ENCODE results near the gene PFN3. TPM values are rescaled to one million over a fixed set of nuclear protein-coding genes. Genes with fewer than 3 reads are reported as not detected.

PFN3 gene
- total RNA-seq, 1 donor from 2014 or later = not detected

DNA sequence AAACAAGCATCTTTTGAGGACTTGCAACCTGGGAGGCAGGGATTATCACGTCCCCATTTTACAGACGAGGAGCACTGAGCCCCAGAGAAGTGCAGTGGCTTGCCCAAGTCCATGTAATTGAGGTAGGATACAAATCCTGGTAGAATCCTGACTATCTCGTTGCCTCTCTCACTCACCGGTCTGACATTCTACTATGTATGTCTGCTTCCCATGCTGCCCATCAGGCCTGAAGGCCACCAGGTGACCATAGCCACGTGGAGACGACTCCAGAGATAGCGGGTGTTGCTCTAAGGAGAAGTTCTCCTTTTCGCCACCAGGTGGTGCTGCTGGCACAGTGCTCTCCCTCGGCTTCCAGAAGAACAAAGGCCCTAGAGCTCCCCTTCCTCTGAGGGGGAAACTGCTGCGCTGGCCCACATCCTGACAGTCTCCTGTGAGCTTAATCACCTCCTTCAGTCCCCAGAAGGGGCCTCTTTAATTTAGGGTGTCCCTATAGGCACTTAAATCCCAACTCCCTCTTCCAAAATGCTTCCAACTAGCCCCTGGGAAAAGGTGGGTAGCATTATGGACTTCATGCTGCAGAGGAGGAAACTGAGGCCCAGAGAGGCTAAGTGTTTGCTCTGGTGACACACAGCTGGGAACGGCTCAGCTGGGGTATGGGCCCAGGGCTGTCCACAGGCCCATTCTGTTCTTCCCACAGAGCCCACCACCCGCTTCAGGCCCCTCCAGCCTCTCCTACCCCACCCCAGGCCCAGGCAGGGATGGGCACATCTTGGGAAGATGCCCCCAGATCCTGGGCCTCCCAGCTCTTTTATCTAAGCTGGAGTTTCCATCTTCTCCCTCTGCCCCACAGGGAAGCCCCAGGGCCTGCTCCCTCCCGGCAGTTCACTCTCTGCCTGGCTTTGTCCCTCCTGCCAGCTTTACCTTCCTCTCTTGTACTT is 9.8 kb downstream of the PFN3 start:
- H3K27me3 Mint-ChIP-seq (ENCODE audit: insufficient read depth) = peaks cover 3% of the 10 kb centered on the region
- H3K9me3 Mint-ChIP-seq = no peaks in the 10 kb centered on the region
- no peaks in the 10 kb centered on the region for H3K36me3 Mint-ChIP-seq (ENCODE audit: low read depth)
- peak overlapping the region; percentile 5 for H3K4me3 Mint-ChIP-seq
- DNase-seq (ENCODE audit: low spot score) = peak; percentile 80
- peaks cover 34% of the 10 kb centered on the region for H3K4me1 Mint-ChIP-seq (ENCODE audit: low read depth)
- H3K27ac Mint-ChIP-seq = peak overlapping the region; percentile 65
- intact Hi-C loops (cut with micrococcal nuclease) = loop anchor here (1.0 kb wide), 7 partner anchors 13 to 111 kb away; partner anchors contain the start of gene PRR7

DNA sequence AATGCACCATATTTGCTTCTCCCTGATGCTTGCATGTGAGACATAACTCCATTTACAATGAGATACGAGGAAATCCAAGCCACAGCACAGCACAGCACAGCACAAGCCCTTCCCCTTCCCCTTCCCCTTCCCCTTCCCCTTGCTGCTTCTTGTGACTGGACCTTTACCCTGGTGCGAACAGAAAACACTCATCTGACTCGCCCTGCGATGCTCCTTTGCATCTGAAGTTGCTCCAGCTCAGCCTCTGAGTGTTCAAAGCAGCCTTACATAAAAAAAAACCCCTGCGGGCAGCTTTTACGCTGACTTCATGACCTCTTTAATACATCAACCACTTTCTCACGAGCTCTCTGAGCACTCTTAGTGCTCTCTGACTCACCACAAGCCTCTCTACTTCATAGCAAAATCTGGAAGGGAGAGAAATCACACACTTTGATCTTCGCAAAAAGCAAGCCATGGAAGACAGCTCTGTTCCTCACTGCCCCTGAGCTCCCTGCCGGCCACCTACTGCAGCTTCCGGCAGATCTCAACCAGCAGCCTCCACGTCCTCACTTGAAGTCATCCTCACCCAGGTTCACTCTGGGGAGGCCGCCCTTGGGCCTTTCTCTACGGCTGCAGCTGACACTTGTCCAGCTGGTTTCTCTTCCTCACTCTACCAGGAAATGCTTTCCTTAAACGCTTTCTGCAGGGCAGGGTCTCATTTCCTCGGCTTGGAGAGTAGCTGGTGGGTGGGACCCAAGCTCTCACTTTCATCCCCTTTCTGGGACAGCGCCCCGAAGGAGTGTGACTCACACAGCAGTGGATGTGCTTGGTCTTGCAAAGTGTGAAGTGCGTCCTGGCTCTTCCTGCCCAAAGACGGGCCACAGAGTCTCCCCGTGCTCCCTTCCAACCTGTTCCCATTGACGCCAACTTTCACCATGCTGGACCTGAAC is 11.0 kb downstream of the PFN3 start:
- Mint-ChIP-seq H3K4me3 (peak overlapping the region; percentile 0), H3K36me3 (ENCODE audit: low read depth) (no peaks in the 10 kb centered on the region), H3K27me3 (ENCODE audit: insufficient read depth) (peaks cover 8% of the 10 kb centered on the region), H3K27ac (peak overlapping the region; percentile 10), H3K4me1 (ENCODE audit: low read depth) (peaks cover 34% of the 10 kb centered on the region), H3K9me3 (no peaks in the 10 kb centered on the region)
- peak; percentile 34 for DNase-seq (ENCODE audit: low spot score)
- intact Hi-C loops (cut with micrococcal nuclease) = loop anchor here (1.0 kb wide), 8 partner anchors 14 to 112 kb away; partner anchors contain the start of genes PDLIM7 and PRR7

DNA sequence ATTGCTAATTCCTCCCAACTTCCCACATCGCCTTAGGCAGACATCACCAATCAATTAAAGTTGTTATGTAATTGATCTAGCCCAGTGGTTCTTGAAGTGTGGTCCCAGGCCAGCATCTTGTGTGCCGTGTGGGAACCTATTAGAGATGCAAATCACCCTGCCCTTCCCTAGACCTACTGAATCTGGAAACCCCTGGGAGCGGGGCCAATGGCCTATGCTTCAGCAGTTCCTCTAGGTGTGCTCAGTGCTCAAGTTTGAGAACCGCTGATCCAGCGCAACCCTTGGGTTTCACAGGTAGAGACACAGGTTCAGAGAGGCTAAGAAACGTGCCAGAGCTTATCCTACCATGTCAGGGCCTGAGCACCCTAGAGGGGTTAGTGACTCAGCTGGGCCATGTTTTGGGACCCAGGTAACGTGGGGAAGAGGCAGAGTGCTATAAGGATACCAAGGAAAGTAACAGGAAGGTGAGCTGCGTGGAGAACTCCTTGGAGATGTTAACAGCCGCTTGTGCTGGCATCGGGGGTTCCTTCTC is 11.9 kb downstream of the PFN3 start:
- H3K4me1 Mint-ChIP-seq (ENCODE audit: low read depth) = peaks cover 34% of the 10 kb centered on the region
- no peak overlapping the region for H3K4me3 Mint-ChIP-seq

DNA sequence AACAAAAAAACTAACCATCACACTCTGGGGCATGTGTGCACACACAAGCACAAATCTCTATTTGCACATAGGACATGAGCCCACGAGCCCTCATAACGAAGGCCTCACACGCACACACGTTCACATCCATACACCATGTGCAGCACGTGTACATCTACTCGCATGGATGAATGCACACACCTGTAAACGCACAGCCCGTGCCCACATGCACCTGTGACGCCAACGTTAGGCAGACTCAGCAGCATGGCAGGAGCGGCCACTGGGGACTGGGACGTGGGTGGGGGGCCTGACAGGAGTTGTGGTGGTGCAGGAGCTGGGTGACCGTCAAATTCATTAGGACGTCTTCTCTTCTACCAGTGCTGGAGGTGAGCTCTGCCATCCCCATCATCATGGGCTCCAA is 13.1 kb downstream of the PFN3 start:
- no peak overlapping the region for H3K27ac Mint-ChIP-seq
- H3K36me3 Mint-ChIP-seq (ENCODE audit: low read depth) = no peaks in the 10 kb centered on the region
- intact Hi-C loops (cut with micrococcal nuclease) = no loop called here
- DNase-seq (ENCODE audit: low spot score) = no peak
- peaks cover 36% of the 10 kb centered on the region for H3K4me1 Mint-ChIP-seq (ENCODE audit: low read depth)
- peaks cover 13% of the 10 kb centered on the region for H3K27me3 Mint-ChIP-seq (ENCODE audit: insufficient read depth)
- no peak overlapping the region for H3K4me3 Mint-ChIP-seq
- no peaks in the 10 kb centered on the region for H3K9me3 Mint-ChIP-seq

More for the DNA sequence above, 11.9 kb downstream of the PFN3 start:
- Mint-ChIP-seq H3K36me3 (ENCODE audit: low read depth) (no peaks in the 10 kb centered on the region), H3K27ac (no peak overlapping the region), H3K9me3 (no peaks in the 10 kb centered on the region), H3K27me3 (ENCODE audit: insufficient read depth) (peaks cover 12% of the 10 kb centered on the region)
- intact Hi-C loops (cut with micrococcal nuclease) = loop anchor here (1.0 kb wide), 1 partner anchor 109 kb away; the partner anchor contains the start of gene PDLIM7
- DNase-seq (ENCODE audit: low spot score) = no peak

DNA sequence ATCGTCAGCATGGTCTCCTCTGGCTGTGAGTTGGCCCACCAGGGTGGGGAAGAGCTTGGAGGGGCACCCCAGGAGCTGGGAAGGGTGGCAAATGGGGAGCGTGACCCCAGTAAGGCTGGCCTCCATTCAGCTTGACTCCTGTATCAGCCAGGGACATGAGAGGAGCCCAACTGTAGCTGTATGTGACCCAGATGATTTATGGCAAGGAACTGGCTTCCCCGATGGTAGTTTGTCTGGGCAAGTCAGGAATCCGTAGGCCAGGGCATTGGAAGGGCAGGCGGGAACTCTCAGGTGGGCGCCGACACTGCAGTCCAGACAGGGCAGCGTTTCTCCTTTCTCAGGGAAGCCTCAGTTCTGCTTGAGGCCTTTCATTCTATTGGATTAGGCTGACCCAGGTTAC is 13.9 kb downstream of the PFN3 start:
- H3K36me3 Mint-ChIP-seq (ENCODE audit: low read depth) = no peaks in the 10 kb centered on the region
- H3K9me3 Mint-ChIP-seq = no peaks in the 10 kb centered on the region
- no peak overlapping the region for H3K27ac Mint-ChIP-seq
- intact Hi-C loops (cut with micrococcal nuclease) = no loop called here
- H3K4me1 Mint-ChIP-seq (ENCODE audit: low read depth) = peaks cover 39% of the 10 kb centered on the region
- peaks cover 17% of the 10 kb centered on the region for H3K27me3 Mint-ChIP-seq (ENCODE audit: insufficient read depth)
- H3K4me3 Mint-ChIP-seq = no peak overlapping the region
- no peak for DNase-seq (ENCODE audit: low spot score)

DNA sequence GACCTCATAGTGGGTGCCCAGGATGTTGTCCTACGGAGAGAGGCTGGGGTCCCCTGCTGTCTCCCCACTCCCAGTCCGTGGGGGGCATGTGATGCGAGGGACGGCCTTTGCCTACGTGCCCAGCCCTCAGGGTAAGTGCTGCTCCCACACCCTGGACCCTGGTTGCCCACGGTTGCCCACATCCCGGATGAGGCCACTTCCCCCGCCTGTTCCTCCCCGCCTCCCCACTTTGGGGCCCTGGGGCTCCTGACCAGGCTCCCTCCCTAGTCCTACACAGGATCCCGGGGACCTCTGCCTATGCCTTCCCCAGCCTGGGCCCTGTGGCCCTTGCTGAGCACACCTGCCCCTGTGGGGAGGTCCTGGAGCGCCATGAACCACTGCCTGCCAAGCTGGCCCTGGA is 14.7 kb downstream of the PFN3 start:
- no peaks in the 10 kb centered on the region for H3K9me3 Mint-ChIP-seq
- no peak for DNase-seq (ENCODE audit: low spot score)
- H3K27ac Mint-ChIP-seq = no peak overlapping the region

GRCh38 chr5:177384134-177384533 is 16.3 kb downstream of the PFN3 start, which contains the start of gene SLC34A1:
Gene SLC34A1 (plus strand): TSS chr5:177384434. CDS start chr5:177385742, 1,308 bp downstream.
- Mint-ChIP-seq H3K4me3 (no peak within 1 kb of the TSS), H3K36me3 (ENCODE audit: low read depth) (no peaks in the 10 kb centered on the region), H3K9me3 (no peaks in the 10 kb centered on the region), H3K27ac (no peak within 1 kb of the TSS), H3K27me3 (ENCODE audit: insufficient read depth) (peaks cover 14% of the 10 kb centered on the region), H3K4me1 (ENCODE audit: low read depth) (peaks cover 29% of the 10 kb centered on the region)
- DNase-seq (ENCODE audit: low spot score) = no peak
- intact Hi-C loops (cut with micrococcal nuclease) = no loop called here

More for the DNA sequence above, 14.7 kb downstream of the PFN3 start:
- Mint-ChIP-seq H3K4me1 (ENCODE audit: low read depth) (peaks cover 31% of the 10 kb centered on the region), H3K36me3 (ENCODE audit: low read depth) (no peaks in the 10 kb centered on the region), H3K27me3 (ENCODE audit: insufficient read depth) (peaks cover 17% of the 10 kb centered on the region), H3K4me3 (no peak overlapping the region)
- intact Hi-C loops (cut with micrococcal nuclease) = no loop called here

DNA sequence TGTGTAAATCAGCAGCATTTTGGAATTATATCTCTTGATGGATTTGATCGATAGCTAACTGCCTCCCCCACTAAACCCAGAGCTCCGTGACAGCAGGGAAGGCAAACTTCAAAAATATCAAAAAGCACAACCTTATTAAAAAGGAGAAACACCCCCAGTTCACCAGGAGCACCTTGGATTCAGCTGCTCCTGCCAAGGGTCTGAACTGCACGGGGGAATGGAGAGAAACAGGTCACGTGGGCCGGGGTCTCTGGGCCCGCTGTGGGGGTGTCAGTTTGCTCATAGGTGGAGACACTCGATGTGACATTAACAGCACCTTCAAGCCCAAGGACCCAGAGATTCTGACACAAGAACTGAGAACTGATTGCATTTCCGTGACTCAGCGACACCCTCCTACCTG is 17.3 kb downstream of the PFN3 start:
- Mint-ChIP-seq H3K4me1 (ENCODE audit: low read depth) (peaks cover 22% of the 10 kb centered on the region), H3K9me3 (no peaks in the 10 kb centered on the region), H3K27ac (no peak overlapping the region), H3K27me3 (ENCODE audit: insufficient read depth) (peaks cover 14% of the 10 kb centered on the region), H3K4me3 (no peak overlapping the region), H3K36me3 (ENCODE audit: low read depth) (no peaks in the 10 kb centered on the region)
- DNase-seq (ENCODE audit: low spot score) = no peak
- intact Hi-C loops (cut with micrococcal nuclease) = no loop called here

DNA sequence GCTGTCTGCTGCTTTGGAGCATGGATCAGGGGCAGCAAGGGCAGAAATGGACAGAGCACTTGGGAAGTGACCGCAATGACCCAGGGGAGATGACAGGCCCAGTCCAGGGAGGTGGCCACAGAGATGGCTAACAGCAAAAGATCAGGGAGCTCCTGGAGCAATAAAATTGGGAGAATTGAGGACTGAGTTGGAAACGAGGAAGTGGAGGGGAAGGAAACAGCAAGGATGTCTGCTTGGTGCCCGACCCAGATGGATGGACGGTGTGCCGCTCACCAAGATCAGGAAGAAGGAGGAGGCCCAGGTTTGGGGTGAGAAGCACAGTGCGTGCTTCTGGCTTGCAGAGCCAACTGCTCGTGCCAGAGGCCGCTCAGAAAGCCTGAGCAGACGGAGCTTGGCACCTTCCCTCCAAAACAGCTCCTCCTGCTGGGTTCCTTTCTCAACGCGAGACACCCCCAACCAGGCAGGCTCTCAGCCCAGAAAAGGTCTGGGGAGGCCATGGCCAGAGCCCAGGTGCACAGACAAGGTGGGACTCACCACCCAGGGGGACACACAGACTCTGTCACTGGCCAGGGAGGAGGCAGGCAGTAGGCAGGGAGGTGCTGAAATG is 17.9 kb downstream of the PFN3 start:
- intact Hi-C loops (cut with micrococcal nuclease) = no loop called here
- peaks cover 14% of the 10 kb centered on the region for H3K27me3 Mint-ChIP-seq (ENCODE audit: insufficient read depth)
- no peak overlapping the region for H3K27ac Mint-ChIP-seq
- no peaks in the 10 kb centered on the region for H3K36me3 Mint-ChIP-seq (ENCODE audit: low read depth)
- no peak overlapping the region for H3K4me3 Mint-ChIP-seq
- peaks cover 20% of the 10 kb centered on the region for H3K4me1 Mint-ChIP-seq (ENCODE audit: low read depth)
- no peak for DNase-seq (ENCODE audit: low spot score)
- no peaks in the 10 kb centered on the region for H3K9me3 Mint-ChIP-seq

DNA sequence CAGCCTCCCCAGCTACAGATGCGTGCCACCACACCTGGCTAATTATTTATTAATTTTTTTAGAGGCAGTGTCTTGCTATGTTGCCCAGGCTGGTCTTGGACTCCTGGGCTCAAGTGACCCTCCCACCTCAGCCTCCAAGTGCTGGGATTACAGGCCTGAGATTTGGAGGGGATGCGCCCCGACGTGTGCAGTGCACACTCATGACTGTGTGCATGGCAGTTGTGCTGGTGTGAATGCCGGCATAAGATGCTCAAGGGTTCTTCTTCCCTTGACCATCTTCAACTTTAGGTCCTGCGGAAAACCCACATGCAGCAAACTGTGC is 19.7 kb downstream of the PFN3 start:
- no peaks in the 10 kb centered on the region for H3K36me3 Mint-ChIP-seq (ENCODE audit: low read depth)
- no peak for DNase-seq (ENCODE audit: low spot score)
- H3K4me3 Mint-ChIP-seq = no peak overlapping the region
- intact Hi-C loops (cut with micrococcal nuclease) = no loop called here
- peaks cover 20% of the 10 kb centered on the region for H3K4me1 Mint-ChIP-seq (ENCODE audit: low read depth)
- peaks cover 14% of the 10 kb centered on the region for H3K27me3 Mint-ChIP-seq (ENCODE audit: insufficient read depth)
- no peaks in the 10 kb centered on the region for H3K9me3 Mint-ChIP-seq
- H3K27ac Mint-ChIP-seq = no peak overlapping the region

GRCh38 chr5:177378884-177379883 is 21.3 kb downstream of the PFN3 start:
- intact Hi-C loops (cut with micrococcal nuclease) = loop anchor here (1.0 kb wide), 1 partner anchor 15 kb away; no protein-coding TSS in a partner anchor
- H3K4me1 Mint-ChIP-seq (ENCODE audit: low read depth) = peaks cover 24% of the 10 kb centered on the region
- H3K9me3 Mint-ChIP-seq = no peaks in the 10 kb centered on the region
- peak overlapping the region; percentile 69 for H3K27ac Mint-ChIP-seq
- peaks cover 8% of the 10 kb centered on the region for H3K27me3 Mint-ChIP-seq (ENCODE audit: insufficient read depth)
- H3K36me3 Mint-ChIP-seq (ENCODE audit: low read depth) = no peaks in the 10 kb centered on the region
- no peak for DNase-seq (ENCODE audit: low spot score)
- no peak overlapping the region for H3K4me3 Mint-ChIP-seq

All from activated T-helper 1 cell treated with anti-CD3 and anti-CD28 coated beads, Interleukin-12 subunit alpha, Interleukin-12 subunit beta, Interleukin-2, Interleukin-4 antibody, amounts not matched to agents 30 ng/mL and 10 ng/mL and 1 ng/mL, durations not matched to agents 14 hours and 24 hours and 36 hours (primary cell).